Gastrocnemius medialis (tissue), 4 donors: ENCODE measurements around the gene FBXL12.

Experiments
- CTCF ChIP-seq, 5 experiments: fragments of 450-650 bp in 3 of 5; fragments of 200-600 bp in 2 of 5; sonication (generic) in 2 of 5; IDR thresholded peaks in 4 of 5; conservative IDR thresholded peaks in 1 of 5; 1 replicate in 4 of 5; 2 replicates in 1 of 5; pipeline ENCODE4 v1.5.1; 2016 to 2019; ENCODE audit warnings: antibody characterized with exemption in 5 of 5, mild to moderate bottlenecking in 3 of 5, moderate library complexity in 3 of 5
- POLR2A ChIP-seq, 2 donors: fragments of 450-650 bp; IDR thresholded peaks; one replicate each; pipeline ENCODE4 v1.6.1; 2017; ENCODE audit warnings: antibody characterized with exemption in 2 of 2, mild to moderate bottlenecking in 2 of 2, moderate library complexity in 2 of 2

GRCh38 chr19:9863759-9864158 is 44.9 kb upstream of the FBXL12 start:
- TF ChIP-seq CTCF (IDR thresholded peaks at IDR 0.05 in 4 of 5, conservative IDR thresholded peaks at IDR 0.05 in 1 of 5) (no peak), POLR2A (IDR thresholded peaks at IDR 0.05) (no peak)
